ENCODE data around the gene DOCK7.
"Not testable (repeated sequence)": the region's sequence is repeated elsewhere in the genome, so short reads cannot be mapped to it uniquely, and the experiment has no call there.

The DOCK7 gene

GRCh38 chr1:62716397-62716796, 28.2 kb upstream of the DOCK7 start:
- DNase-seq (ENCODE audit: low read depth): no peak
- no peak overlapping the region for H3K4me3 ChIP-seq (ENCODE audit: low read depth, low read length)
- TF ChIP-seq CTCF (IDR thresholded peaks at IDR 0.05; ENCODE audit: low read depth, low read length, missing control alignments): no peak
- in situ Hi-C loops (cut with HindIII; ENCODE audit: low sequenced_read_pairs): no loop called here

GRCh38 chr1:62712336-62713243, 24.4 kb upstream of the DOCK7 start:
- in situ Hi-C loops (cut with HindIII; ENCODE audit: low sequenced_read_pairs): no loop called here
- no peak overlapping the region for H3K4me3 ChIP-seq (ENCODE audit: low read depth, low read length)
- DNase-seq (ENCODE audit: low read depth): no peak
- no peak for TF ChIP-seq CTCF (IDR thresholded peaks at IDR 0.05; ENCODE audit: low read depth, low read length, missing control alignments)

GRCh38 chr1:62707744-62708120, 19.5 kb upstream of the DOCK7 start:
- no peak for TF ChIP-seq CTCF (IDR thresholded peaks at IDR 0.05; ENCODE audit: low read depth, low read length, missing control alignments)
- in situ Hi-C loops (cut with HindIII; ENCODE audit: low sequenced_read_pairs): no loop called here
- no peak for DNase-seq (ENCODE audit: low read depth)
- H3K4me3 ChIP-seq (ENCODE audit: low read depth, low read length): no peak overlapping the region

- in situ Hi-C loops (cut with HindIII; ENCODE audit: low sequenced_read_pairs): no loop called here
- DNase-seq (ENCODE audit: low read depth): no peak
- TF ChIP-seq CTCF (IDR thresholded peaks at IDR 0.05; ENCODE audit: low read depth, low read length, missing control alignments): no peak
Observed at GRCh38 chr1:62706985-62707743, 19.0 kb upstream of the DOCK7 start.

GRCh38 chr1:62698161-62698560, 10.0 kb upstream of the DOCK7 start:
- DNase-seq (ENCODE audit: low read depth); H3K4me3 ChIP-seq (ENCODE audit: low read depth, low read length); in situ Hi-C loops (cut with HindIII; ENCODE audit: low sequenced_read_pairs): not testable (repeated sequence)

More at GRCh38 chr1:62706985-62707743, 19.0 kb upstream of the DOCK7 start:
- no peak overlapping the region for H3K4me3 ChIP-seq (ENCODE audit: low read depth, low read length)

GRCh38 chr1:62694479-62694878, 6.3 kb upstream of the DOCK7 start:
- in situ Hi-C loops (cut with HindIII; ENCODE audit: low sequenced_read_pairs); H3K4me3 ChIP-seq (ENCODE audit: low read depth, low read length); DNase-seq (ENCODE audit: low read depth): not testable (repeated sequence)

- in situ Hi-C loops (cut with HindIII; ENCODE audit: low sequenced_read_pairs): no loop called here
- no peak for DNase-seq (ENCODE audit: low read depth)
- TF ChIP-seq CTCF (IDR thresholded peaks at IDR 0.05; ENCODE audit: low read depth, low read length, missing control alignments): no peak
- H3K4me3 ChIP-seq (ENCODE audit: low read depth, low read length): no peak overlapping the region
Observed at GRCh38 chr1:62693123-62693522, 4.9 kb upstream of the DOCK7 start.
